Breast epithelium (tissue), 3 donors: ENCODE measurements around the gene RDH11.

Experiments used
- POLR2A ChIP-seq: fragments of 450-650 bp; IDR thresholded peaks from one replicate; pipeline ENCODE4 v1.6.1; 2016; ENCODE audit warnings: antibody characterized with exemption, mild to moderate bottlenecking, moderate library complexity
- POLR2AphosphoS5 ChIP-seq, 3 donors: sonication (generic); formaldehyde crosslinking; IDR thresholded peaks; one replicate each; pipeline ENCODE4 v1.6.1; 2017; ENCODE audit warnings: antibody characterized with exemption in 3 of 3
- TF ChIP-seq, protein P1 (sequence below), 3 donors: fragments of 450-650 bp; IDR thresholded peaks; one replicate each; pipeline ENCODE4 v1.5.1; 2016 to 2017; ENCODE audit warnings: antibody characterized with exemption in 3 of 3, mild to moderate bottlenecking in 3 of 3, moderate library complexity in 3 of 3

DNA sequence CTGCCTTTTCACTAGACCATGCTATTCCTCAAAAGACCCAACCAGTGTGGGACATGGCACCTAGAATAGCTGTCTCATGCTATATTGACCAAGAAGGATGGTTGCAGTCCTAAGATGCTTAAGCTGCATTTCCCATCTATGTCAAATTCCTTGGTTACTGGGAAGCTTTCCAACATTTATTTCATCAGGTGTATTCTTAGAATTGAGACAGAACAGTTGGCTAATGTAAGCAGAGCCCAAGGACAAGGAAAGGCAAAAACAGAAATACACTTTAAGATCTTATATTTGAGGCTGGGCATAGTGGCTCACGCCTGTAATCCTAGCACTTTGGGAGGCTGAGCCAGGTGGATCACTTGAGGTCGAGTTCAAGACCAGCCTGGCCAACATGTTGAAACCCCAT is 51.1 kb downstream of the RDH11 start:
- TF ChIP-seq, protein P1, sequence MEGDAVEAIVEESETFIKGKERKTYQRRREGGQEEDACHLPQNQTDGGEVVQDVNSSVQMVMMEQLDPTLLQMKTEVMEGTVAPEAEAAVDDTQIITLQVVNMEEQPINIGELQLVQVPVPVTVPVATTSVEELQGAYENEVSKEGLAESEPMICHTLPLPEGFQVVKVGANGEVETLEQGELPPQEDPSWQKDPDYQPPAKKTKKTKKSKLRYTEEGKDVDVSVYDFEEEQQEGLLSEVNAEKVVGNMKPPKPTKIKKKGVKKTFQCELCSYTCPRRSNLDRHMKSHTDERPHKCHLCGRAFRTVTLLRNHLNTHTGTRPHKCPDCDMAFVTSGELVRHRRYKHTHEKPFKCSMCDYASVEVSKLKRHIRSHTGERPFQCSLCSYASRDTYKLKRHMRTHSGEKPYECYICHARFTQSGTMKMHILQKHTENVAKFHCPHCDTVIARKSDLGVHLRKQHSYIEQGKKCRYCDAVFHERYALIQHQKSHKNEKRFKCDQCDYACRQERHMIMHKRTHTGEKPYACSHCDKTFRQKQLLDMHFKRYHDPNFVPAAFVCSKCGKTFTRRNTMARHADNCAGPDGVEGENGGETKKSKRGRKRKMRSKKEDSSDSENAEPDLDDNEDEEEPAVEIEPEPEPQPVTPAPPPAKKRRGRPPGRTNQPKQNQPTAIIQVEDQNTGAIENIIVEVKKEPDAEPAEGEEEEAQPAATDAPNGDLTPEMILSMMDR (IDR thresholded peaks at IDR 0.05): no peak
- TF ChIP-seq POLR2A: no peak
- TF ChIP-seq POLR2AphosphoS5 (IDR thresholded peaks at IDR 0.05): no peak
